Stimulated activated CD4-positive, alpha-beta T cell treated with anti-CD3 and anti-CD28 coated beads, Interleukin-1b, Interleukin-23, amount 100 ng/mL, for 1 hour (primary cell): ENCODE results near the gene PEX7.
"Not testable (repeated sequence)": the region's sequence is repeated elsewhere in the genome, so short reads cannot be mapped to it uniquely, and the experiment has no call there.

Experiments used
- DNase-seq, 2 donors: peaks; one replicate each; pipeline ENCODE4 v3.0.0-alpha.2; 2020; ENCODE audit warnings: low read depth in 2 of 2

PEX7 gene, protein sequence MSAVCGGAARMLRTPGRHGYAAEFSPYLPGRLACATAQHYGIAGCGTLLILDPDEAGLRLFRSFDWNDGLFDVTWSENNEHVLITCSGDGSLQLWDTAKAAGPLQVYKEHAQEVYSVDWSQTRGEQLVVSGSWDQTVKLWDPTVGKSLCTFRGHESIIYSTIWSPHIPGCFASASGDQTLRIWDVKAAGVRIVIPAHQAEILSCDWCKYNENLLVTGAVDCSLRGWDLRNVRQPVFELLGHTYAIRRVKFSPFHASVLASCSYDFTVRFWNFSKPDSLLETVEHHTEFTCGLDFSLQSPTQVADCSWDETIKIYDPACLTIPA

DNA sequence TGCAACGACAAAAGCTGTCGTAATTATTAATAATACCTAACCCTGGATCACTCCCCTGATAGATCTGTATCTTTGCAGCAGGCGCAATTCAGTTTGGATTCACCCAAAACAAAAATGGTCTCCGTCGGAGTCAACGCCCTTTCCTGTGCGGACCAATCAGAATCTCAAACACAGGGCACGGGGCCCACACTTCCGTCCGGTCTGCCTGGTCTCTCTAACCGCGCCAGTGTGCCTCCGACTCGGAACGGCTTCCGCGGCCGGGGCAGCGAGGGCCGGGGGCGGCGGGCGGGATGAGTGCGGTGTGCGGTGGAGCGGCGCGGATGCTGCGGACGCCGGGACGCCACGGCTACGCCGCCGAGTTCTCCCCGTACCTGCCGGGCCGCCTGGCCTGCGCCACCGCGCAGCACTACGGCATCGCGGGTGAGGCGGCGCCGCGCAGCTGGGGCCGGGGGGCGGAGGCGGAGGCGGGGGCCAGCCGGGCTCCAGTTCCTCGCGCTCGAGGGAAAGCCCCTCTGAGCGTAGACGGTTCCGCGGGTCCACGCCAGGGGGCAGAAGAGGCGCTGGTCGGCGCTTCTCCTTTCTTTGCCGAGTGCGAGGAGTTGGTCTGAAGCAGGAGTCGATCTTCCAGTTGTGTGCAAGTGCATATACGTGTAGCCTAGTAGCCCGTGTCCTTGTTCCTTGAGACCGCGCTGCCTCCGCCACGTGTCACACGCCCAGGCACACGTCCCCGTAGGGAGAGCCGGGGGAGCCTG, at the start of gene PEX7:
Gene PEX7 (plus strand): TSS at position 217 of the 752 bp plus-strand sequence. CDS start 74 bp downstream, at position 291.
- peak; percentile 65 to 71 for DNase-seq

DNA sequence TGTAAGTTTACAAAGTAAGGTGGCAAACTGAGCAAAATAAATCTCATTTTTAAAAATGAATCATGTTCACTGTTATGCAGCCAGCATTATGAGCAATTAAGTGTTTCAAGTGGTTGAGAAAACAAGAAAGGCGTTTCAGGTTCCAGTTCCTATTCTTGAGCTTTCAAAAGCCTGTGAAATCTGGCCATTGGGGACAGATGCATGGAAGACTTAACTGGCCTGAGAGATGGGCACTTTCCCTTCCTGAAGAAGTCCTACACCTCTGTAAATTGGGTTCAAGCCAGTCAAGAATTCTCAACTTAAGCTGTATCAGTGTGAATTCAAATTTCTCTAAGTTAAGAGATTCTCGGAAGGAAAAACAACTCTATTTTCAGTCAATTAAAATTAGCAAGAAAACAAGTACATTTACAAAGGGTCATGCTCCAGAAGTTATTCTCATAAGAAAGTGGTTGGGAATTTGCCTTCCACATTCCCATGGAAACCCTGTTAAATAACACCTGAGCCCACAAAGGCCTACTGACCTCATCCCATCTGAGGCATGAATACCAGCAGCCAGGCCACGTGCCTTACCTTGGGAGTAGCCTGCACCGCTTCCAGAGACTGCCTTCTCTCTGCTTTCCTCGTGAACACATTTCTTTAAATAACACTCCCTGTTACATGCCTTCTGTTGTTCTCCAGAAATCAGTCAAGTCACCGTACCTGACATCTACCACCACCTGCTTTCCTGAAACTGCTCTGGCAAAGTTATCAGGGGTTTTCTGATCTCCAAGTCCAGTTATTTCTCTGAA, 49.5 kb upstream of the PEX7 start:
- no peak for DNase-seq

GRCh38 chr6:136773473-136773796, 49.0 kb upstream of the PEX7 start:
- DNase-seq, result no peak

DNA sequence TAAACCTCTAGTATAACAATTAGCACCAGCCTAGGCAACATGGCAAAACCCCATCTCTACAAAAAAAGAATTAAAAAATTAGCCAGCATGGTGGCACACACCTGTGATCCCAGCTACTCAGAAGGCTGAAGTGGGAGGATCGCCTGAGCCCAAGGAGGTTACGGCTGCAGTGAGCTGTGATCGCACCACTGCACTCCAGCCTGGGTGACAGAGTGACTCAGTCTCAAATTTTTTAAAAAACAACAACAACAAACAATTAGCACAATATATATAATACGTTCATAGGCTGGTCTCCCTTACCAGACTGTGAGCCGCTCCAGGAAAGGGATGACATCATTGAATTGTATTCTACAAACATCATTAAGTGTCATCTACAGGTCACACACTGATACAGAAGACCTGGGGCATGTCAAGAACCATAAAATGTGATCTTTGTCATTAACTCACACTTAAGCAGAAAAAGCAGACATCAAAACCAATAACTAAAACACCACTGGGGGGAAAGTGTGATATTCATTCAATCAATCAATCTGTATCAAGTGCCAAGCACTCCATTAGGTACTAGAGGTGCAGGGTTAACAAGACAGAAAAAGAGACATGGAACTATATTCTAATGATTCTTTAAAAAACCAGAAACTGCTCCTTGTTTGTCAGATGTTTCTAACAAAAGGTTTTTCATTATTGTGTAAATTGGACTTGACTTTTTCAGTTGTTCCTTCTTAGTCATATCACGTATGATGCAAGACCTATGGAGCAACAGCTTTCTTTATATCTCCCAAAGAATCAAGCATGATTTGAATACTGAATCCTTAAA, 48.0 kb upstream of the PEX7 start:
- no peak for DNase-seq

- DNase-seq, result no peak
These were observed 47.3 kb upstream of the PEX7 start for GRCh38 chr6:136775081-136775480.

- no peak for DNase-seq
These were observed 46.8 kb upstream of the PEX7 start for GRCh38 chr6:136775548-136775947.

- DNase-seq, result no peak
These were observed 44.7 kb upstream of the PEX7 start for GRCh38 chr6:136777651-136778050.

GRCh38 chr6:136779682-136780081, 42.7 kb upstream of the PEX7 start:
- no peak for DNase-seq

- DNase-seq, result no peak
These were observed 41.4 kb upstream of the PEX7 start for GRCh38 chr6:136780972-136781371.

- no peak for DNase-seq
These were observed 40.2 kb upstream of the PEX7 start for GRCh38 chr6:136782021-136782770.

DNA sequence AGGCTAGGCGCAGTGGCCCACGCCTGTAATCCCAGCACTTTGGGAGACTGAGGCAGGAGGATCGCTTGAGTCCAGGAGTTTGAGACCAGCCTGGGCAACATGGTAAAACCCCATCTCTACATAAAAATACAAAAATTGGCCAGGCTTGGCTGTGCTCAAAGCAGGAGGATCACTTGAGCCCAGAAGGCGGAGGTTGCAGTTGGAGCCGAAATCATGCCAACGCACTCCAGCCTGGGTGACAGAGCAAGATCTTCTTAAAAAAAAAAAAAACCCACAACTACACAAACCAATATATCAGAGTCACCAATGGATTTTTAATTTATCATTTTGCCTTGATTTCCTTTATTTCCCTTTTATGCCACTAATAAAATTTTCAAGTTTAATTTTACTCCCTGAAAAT, 39.4 kb upstream of the PEX7 start:
- no peak for DNase-seq

GRCh38 chr6:136783495-136784270, 38.7 kb upstream of the PEX7 start:
- DNase-seq, result no peak

GRCh38 chr6:136784271-136784664, 38.1 kb upstream of the PEX7 start:
- DNase-seq, result no peak

GRCh38 chr6:136784910-136785746, 37.3 kb upstream of the PEX7 start:
- DNase-seq, result no peak

- DNase-seq, result no peak
These were observed 35.7 kb upstream of the PEX7 start for GRCh38 chr6:136786658-136787057.

DNA sequence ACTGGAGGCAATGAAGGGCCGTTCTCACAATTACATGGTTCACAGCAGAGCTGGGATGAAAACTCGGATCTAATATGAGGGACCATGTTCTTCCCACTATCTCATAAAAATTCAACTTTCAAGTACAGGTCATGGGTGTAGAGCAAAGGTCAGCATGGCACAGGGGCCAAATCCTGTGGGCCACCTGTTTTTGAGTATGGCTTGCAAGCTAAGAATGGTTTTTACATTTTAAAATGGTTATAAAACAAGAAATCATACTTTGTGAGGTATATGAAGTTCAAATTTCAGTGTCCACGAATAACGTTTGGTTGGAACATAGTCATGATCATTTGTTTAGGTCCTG, 34.7 kb upstream of the PEX7 start:
- no peak for DNase-seq

DNA sequence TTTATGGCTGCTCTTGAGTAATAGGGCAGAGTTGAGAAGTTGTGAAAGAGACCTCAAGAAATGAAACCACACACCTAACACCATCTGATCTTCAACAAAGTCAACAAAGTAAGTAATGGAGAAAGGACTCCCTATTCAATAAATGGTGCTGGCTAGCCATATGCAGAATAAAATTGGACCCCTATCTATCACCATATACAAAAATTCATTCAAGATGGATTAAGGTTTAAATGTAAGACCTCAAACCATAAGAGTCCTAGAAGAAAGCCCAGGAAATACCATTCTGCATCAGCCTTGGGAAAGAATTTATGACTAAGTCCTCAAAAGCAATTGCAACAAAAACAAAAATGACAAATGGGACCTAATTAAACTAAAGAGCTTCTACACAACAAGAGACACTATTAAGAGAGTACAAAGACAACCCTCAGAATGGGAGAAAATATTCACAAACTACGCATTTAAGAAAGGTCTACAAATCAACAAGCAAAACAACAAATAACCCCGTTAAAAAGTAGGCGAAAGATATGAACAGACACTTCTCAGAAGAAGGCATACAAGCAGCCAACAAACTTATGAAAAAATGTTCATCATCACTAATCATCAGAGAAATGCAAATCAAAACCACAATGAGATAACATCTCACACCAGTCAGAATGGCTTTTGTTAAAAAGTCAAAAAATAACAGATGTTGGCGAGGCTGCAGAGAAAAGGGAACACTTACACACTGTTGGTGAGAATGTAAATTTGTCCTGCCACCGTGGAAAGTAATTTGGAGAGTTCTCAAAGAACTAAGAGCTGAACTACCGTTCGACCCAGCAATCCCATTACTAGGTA, 34.1 kb upstream of the PEX7 start:
- no peak for DNase-seq

DNA sequence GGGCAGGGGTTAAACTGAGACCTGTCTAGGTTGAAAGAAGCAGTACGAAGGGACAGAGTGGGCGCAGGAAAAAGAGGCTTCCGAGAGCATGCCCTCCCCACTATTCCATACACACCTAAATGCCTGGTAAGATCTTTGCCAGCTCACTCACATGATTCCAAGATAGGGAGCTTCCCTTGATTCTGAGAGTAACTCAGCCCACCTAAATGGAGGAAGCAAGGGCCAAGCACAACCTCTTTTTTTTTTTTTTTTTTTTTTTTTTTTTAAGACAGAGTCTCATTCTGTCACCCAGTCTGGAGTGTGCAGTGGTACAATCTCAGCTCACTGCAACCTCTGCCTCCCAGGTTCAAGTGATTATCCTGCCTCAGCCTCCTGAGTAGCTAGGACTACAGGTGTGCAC, 33.0 kb upstream of the PEX7 start:
- DNase-seq, result not testable (repeated sequence)
